Measurements from ENCODE around the gene FREY1. TPM values are rescaled to one million over a fixed set of nuclear protein-coding genes. Genes with fewer than 3 reads are reported as not detected.

Gene FREY1
- total RNA-seq, 1 experiment from 2014 or later: 4.2 TPM

GRCh38 chr11:45899086-45899447 lies 8.0 kb downstream of the FREY1 start:
- H3K27me3 ChIP-seq (ENCODE audit: insufficient read depth, low read depth): no peaks in the 10 kb centered on the region

DNA sequence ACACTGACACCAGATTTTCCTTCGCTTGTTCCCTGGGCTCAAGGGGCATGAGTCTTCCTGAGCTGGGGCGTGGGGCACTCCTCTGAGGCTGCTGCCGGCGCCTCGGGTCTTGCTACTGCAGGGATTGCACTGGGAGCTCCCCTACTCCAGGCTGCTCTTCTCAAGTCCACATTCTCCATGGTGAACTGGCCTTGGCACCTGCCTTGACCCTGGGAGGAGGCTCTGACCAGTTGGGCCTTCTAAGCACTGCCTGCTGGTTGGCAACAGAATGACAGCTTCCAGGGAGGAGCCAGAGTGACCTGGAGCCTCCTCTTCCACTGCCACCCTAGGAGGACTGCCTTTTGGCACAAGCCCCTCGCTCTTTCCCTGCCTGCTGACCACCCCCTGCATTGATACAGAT lies 9.5 kb downstream of the FREY1 start:
- H3K4me1 ChIP-seq (replicated peaks; ENCODE audit: insufficient read depth): peaks cover 13% of the 10 kb centered on the region
- POLR2A ChIA-PET (ENCODE audit: unreplicated experiment): interaction anchor here (0.5 kb wide), 1 partner anchor 21 kb away, joined by 3 read pairs; no protein-coding TSS in a partner anchor
- H3K9me3 ChIP-seq (ENCODE audit: insufficient read depth, low read depth): no peaks in the 10 kb centered on the region
- no peaks in the 10 kb centered on the region for H3K9me2 ChIP-seq (ENCODE audit: insufficient read depth)
- H3K79me2 ChIP-seq (ENCODE audit: low read depth): no peaks in the 10 kb centered on the region
- no peak overlapping the region for H3K4me3 ChIP-seq
- no peaks in the 10 kb centered on the region for H3K36me3 ChIP-seq (ENCODE audit: low read depth)
- no peak overlapping the region for H3K27ac ChIP-seq
- peaks cover 7% of the 10 kb centered on the region; the same call in 1 of the 2 replicates for H3F3A ChIP-seq (ENCODE audit: insufficient read depth, low read depth)
- no peaks in the 10 kb centered on the region for H4K20me1 ChIP-seq (ENCODE audit: insufficient read depth)
- no peak overlapping the region for H2AFZ ChIP-seq
- TF ChIP-seq EZH2 (IDR thresholded peaks at IDR 0.05; ENCODE audit: low read depth): no peak
- no peak for DNase-seq
- no peak overlapping the region for H3K4me2 ChIP-seq
- BruUV-seq (replicated peaks): no TSS peak
- H3K27me3 ChIP-seq (ENCODE audit: insufficient read depth, low read depth): no peaks in the 10 kb centered on the region; the same call in 1 of the 2 replicates
- CTCF ChIA-PET: no interaction called here
- intact Hi-C loops (cut with micrococcal nuclease; ENCODE audit: unreplicated experiment): no loop called here

More at GRCh38 chr11:45899086-45899447, 8.0 kb downstream of the FREY1 start:
- intact Hi-C loops (cut with micrococcal nuclease; ENCODE audit: unreplicated experiment): loop anchor here (1.0 kb wide), 1 partner anchor 19 kb away; no protein-coding TSS in a partner anchor
- Histone ChIP-seq H3K4me2 (peak overlapping the region; percentile 87), H3F3A (ENCODE audit: insufficient read depth, low read depth) (peaks cover 7% of the 10 kb centered on the region; the same call in 1 of the 2 replicates), H3K79me2 (ENCODE audit: low read depth) (no peaks in the 10 kb centered on the region), H3K4me3 (peak overlapping the region; percentile 60; the same call in 1 of the 2 replicates), H3K27ac (no peak overlapping the region), H3K9me2 (ENCODE audit: insufficient read depth) (no peaks in the 10 kb centered on the region), H3K4me1 (replicated peaks; ENCODE audit: insufficient read depth) (peaks cover 13% of the 10 kb centered on the region), H3K9me3 (ENCODE audit: insufficient read depth, low read depth) (no peaks in the 10 kb centered on the region), H3K36me3 (ENCODE audit: low read depth) (no peaks in the 10 kb centered on the region), H2AFZ (no peak overlapping the region), H4K20me1 (ENCODE audit: insufficient read depth) (no peaks in the 10 kb centered on the region)
- no TSS peak for BruUV-seq (replicated peaks)
- CTCF ChIA-PET: interaction anchor here (1.1 kb wide), 1 partner anchor 66 kb away, joined by 4 read pairs; no protein-coding TSS in a partner anchor
- no peak for TF ChIP-seq EZH2 (IDR thresholded peaks at IDR 0.05; ENCODE audit: low read depth)
- TF ChIP-seq, protein P1, sequence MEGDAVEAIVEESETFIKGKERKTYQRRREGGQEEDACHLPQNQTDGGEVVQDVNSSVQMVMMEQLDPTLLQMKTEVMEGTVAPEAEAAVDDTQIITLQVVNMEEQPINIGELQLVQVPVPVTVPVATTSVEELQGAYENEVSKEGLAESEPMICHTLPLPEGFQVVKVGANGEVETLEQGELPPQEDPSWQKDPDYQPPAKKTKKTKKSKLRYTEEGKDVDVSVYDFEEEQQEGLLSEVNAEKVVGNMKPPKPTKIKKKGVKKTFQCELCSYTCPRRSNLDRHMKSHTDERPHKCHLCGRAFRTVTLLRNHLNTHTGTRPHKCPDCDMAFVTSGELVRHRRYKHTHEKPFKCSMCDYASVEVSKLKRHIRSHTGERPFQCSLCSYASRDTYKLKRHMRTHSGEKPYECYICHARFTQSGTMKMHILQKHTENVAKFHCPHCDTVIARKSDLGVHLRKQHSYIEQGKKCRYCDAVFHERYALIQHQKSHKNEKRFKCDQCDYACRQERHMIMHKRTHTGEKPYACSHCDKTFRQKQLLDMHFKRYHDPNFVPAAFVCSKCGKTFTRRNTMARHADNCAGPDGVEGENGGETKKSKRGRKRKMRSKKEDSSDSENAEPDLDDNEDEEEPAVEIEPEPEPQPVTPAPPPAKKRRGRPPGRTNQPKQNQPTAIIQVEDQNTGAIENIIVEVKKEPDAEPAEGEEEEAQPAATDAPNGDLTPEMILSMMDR (conservative IDR thresholded peaks at IDR 0.05): no peak
- no peak for DNase-seq
- POLR2A ChIA-PET (ENCODE audit: unreplicated experiment): interaction anchor here (0.6 kb wide), 1 partner anchor 85 kb away, joined by 4 read pairs; no protein-coding TSS in a partner anchor

- ChIA-PET POLR2A (ENCODE audit: unreplicated experiment) (no interaction called here), CTCF (no interaction called here)
- Histone ChIP-seq H3K4me1 (replicated peaks; ENCODE audit: insufficient read depth) (peaks cover 13% of the 10 kb centered on the region), H3K27ac (no peak overlapping the region), H3K27me3 (ENCODE audit: insufficient read depth, low read depth) (peaks cover 9% of the 10 kb centered on the region), H3K79me2 (ENCODE audit: low read depth) (no peaks in the 10 kb centered on the region), H3F3A (ENCODE audit: insufficient read depth, low read depth) (peaks cover 7% of the 10 kb centered on the region; the same call in 1 of the 2 replicates), H2AFZ (no peak overlapping the region), H3K4me2 (no peak overlapping the region), H3K9me2 (ENCODE audit: insufficient read depth) (no peaks in the 10 kb centered on the region), H3K9me3 (ENCODE audit: insufficient read depth, low read depth) (no peaks in the 10 kb centered on the region), H3K36me3 (ENCODE audit: low read depth) (no peaks in the 10 kb centered on the region), H4K20me1 (ENCODE audit: insufficient read depth) (no peaks in the 10 kb centered on the region), H3K4me3 (no peak overlapping the region)
- no TSS peak for BruUV-seq (replicated peaks)
- peak in 1 of 2 experiments; percentile 40 for DNase-seq
- TF ChIP-seq, protein P1 (conservative IDR thresholded peaks at IDR 0.05): no peak
- TF ChIP-seq EZH2 (IDR thresholded peaks at IDR 0.05; ENCODE audit: low read depth): no peak
- intact Hi-C loops (cut with micrococcal nuclease; ENCODE audit: unreplicated experiment): no loop called here
Observed at GRCh38 chr11:45896422-45896984, 10.6 kb downstream of the FREY1 start.

All from PC-9 (cell line).